Tongue (tissue), 2 donors: ENCODE data around the gene NFX1. TPM values are rescaled to one million over a fixed set of nuclear protein-coding genes. Genes with fewer than 3 reads are reported as not detected.

Experiments
- DNase-seq: peaks from one replicate; pipeline ENCODE4 v3.0.0-alpha.2; 2015
- total RNA-seq: library from RNA; depleted of rRNA; stranded (reverse); fragments of >200 nt; gene quantifications from one replicate; pipeline ENCODE4 v1.2.3, GENCODE V29; 2014

Gene NFX1
- total RNA-seq = 37.1 TPM

DNA sequence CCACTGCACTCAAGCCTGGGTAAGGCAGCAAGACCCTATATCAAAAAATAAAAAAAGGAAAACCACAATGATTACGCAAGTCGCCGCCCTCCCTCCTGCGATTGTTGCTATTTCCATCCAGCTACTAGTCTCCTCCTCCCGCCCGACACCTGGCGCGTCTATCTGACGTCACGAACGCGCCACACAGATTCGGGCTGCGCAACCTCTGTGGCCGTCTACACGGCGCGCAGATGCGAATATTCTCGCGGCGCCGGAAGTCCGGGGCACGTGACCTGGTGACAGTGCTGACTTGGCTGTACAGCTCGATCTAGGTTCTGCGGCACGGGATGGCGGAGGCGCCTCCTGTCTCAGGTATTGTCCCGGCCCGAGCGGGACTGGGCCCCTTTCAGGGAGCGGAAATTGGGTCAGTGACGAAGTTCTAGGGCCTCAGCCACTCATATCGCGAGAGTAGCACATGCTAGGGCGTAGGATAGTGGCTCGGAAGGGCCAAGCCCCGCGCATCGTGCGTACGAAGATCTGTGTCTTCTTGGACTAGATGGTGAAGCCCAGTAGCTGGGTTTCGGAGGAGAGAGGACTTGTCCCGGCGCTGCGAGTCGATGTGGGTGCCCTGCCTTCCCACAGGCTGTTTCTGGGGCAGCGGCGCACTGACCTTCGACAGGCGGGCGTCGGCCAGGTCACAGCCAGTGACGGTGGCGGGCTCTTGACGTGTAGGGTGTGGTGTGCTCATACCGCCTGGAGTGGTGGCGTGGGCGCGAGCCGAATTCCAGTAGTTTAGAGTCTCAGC is at the start of gene NFX1:
Gene NFX1, plus strand, starts transcription at position 270 of the 784 bp plus-strand sequence. Its CDS starts 57 bp downstream, at position 327.
- DNase-seq = peak; percentile 99

DNA sequence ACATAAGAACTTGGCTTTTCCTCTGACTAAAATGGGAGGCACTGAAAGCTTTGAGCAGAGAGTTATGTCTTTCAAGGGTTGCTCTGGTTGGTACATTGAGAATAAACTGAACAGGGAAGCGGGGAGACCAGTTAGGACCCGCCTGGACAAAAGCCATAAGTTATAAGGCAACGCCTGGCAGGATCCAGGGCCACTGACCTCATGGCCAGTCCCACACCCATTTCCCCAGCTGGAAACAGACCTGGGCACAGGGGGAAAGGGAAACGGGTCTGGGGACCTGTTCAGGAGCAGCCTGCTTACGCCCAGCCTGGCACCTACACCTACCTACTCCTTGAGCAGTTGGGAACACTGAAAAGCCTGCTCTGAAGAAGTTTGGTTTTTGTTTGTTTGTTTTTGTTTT is 49.0 kb upstream of the NFX1 start:
- no peak for DNase-seq

DNA sequence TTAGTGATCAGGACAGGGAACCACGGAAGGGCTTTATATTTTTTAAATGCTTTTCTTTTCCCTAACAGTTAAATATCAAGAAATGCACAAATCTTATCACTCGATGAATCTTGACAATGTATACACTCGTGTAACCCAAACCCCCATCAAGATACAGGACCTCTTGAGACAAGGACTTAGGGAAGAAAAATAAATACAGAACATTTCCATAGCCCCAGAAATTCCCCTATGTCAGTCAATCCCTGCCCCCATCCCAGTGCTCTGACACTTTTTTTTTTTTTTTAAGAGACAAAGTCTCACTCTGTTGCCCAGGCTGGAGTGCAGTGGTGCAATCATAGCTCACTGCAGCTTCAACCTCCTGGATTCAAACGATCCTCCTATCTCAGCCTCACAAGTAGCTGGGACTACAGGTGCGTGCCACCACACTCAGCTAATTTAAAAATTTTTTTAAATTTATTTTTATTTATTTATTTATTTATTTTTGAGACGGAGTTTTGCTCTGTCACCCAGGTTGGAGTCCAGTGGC is 47.6 kb upstream of the NFX1 start:
- no peak for DNase-seq

DNA sequence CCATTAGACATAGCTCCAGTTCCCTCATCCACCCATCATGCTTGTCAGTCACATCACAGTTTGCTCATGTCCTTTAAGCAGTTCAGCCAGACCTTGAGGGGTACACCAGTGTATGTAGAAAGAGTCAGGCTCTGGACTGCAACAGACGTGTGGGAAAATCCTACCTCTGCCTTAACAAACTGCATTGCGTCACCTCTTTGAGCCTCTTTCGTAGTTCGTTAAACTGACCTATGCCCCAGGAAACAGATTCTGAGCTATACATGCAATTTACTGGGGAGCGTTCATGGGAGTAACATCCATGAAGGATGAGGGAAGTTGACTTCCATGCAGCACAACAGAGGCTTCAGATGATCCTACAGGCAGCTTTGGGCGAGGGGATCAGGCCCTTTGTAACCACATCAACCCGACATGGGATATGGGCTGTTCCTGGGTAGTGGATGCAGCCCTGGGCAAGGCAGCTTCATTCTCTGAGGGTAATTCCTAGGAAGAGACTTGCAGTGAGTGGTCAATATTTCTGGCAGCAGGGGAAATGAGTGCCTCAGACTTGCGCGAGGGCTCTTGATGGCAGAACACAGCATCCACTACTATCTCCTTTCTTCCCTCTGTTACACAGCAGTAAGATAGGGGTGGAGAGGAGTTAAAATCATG is 46.1 kb upstream of the NFX1 start:
- DNase-seq = no peak

DNA sequence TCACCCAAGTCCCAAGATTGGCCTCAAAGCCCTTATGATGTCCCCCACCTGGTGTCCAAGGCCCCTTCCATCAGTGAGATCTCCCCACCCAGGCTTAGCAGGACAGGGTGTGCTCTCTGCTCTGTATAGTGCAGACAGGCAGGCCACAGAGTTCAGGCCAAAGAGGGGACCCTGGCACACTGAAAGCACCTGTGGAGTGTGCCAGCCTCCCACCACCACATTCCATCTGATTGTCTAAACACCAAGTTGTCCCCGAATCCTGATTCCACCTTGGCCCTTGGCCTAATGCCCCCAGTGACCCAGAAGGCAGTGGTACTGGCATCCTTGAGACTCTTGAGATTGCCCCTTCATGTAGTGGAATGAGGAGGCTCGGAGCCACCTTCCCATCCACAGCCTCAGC is 45.0 kb upstream of the NFX1 start:
- no peak for DNase-seq

DNA sequence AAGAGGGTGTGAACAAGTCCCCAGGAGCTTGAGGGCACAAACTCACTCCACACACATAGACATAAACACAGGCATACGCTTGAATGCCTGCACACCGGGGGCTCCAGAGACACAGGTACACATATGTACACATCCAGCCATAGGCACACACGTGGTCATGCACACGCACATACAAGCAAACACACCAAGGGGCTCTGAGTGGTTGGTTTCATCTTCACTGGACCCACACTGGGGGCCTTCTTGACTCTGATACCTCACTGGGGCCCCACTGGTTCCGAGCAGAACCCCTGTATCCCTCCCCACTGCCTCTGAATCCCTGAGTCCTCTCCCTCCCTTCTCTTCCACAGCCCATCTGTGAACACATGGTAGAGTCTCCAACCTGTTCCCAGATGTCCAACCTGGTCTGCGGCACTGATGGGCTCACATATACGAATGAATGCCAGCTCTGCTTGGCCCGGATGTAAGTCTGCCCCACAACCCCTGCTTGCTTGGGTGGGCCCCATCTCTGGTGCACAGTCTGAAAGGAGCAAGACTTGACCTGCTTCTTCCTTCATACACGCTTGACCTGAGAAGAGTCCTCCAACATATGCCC is 44.0 kb upstream of the NFX1 start:
- no peak for DNase-seq

DNA sequence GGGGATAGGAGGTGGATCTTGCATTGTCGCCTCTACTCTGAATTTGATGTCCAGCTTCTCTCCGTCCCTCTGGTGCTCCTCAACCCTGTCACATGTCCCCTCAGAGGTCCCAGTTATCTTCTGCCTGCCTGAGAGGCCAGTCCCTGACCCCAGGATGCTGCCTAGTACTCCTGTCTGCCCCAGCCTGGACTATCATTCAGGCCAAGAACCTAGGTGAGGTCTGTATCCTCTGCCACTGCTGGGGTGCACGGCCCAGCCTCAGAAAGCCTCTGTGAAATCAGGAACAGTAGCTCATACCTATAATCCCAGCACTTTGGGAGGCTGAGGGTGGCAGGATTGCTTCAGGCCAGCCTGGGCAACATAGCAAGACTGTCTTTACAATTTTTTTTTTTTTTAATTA is 41.7 kb upstream of the NFX1 start:
- no peak for DNase-seq

DNA sequence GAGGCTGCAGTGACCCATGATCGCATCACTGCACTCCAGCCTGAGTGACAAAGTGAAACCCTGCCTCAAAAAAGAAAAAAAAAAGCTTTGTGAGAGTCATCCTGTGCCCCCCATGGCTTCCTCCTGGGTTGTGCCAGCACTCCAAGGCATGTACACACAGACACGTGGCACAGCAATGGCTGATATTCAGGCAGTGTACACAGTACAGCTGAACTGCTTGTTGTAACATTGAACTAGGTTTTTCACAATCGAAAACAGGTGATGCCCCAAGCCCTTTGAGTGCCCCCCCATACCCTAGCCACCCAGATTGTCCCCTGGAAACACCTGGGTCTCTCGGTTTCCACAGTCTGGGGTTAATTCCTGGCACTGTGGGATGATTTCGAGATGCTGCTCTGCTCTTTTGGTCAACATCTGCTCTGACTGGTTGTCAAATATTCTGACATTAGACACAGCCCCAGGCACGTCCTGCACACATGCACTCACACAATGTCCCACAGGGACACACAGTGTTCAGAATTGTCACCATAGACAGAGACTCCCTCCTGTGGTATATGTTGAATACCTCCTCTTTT is 41.1 kb upstream of the NFX1 start:
- DNase-seq = no peak

DNA sequence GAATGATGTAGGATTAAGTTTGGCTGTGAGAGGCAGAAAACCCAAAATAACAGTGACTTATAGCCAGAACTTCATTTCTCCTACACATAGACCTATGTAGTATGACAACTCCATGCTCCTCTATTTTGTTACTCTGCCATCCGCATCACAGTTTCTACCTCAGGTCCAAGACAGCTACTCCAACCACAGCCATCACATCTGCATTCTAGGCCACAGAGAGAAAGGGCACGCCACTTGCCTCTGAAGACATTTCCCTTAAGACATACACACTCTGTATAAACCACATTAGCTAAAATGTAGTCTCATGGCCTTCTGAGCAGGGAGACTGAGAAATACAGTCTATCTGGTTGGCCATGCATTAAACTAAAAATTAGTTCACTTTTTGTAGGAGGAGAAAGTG is 40.3 kb upstream of the NFX1 start:
- DNase-seq = no peak

DNA sequence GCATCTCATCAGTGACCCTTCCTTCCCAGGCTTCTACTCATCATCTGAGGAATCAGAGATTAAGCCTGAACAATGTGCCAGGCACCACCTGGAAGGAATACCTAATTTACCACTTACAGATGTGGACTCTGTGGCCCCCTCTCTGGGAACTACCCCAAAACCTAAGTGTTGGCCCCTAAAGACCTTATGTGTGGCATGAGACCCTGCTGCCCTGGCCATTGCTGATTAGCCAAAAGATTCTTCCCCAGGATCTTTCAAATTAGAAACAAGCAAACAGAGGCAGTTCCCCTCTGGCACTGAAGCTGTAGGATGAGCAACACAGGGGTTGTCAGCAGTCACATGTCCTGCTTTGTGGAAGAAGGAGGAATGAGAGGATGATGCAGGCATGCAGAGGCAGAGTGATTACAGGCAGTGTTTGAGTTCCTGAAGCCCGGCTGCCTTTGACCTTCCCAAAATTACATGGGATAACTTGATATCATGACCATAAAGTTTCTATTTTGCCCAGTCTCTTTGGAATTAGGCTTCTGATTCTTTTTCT is 39.8 kb upstream of the NFX1 start:
- no peak for DNase-seq

DNA sequence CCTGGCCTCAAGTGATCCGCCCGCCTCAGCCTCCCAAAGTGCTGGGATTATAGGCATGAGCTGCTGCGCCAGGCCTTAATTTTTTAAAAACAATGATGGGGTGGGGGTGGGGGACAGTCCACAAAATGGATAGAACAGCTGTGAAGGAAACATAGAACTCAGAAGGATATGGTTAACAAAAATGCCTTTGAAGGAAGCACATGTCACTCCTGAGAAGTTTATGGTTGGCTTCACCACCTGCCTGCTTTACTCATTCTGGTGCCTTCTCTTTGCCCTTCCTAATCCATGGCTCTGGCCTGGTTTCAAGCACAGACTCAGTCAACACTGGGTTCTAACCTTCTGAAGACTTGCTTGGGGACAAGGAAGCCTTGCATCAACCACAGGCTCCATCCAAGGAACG is 36.1 kb upstream of the NFX1 start:
- DNase-seq = no peak

DNA sequence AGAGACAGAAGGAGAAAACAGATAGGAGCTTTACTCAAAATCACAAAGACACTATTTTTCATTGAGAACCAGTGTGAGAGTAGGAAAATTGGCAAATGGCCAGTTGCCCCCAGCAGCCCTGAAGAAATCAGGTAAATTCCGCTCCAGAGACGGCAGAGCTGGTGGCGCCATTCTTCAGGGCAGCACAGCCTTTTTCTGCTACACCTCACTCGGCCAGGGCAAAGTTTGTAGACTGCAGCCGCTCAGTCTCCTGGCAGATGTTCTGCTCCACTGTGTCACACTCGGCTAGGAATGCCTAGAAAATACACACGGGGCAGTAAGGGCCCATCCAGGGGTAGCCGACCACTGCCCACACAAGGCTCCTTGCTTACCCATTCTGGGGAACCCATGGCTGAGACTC is 35.3 kb upstream of the NFX1 start:
- DNase-seq = no peak

DNA sequence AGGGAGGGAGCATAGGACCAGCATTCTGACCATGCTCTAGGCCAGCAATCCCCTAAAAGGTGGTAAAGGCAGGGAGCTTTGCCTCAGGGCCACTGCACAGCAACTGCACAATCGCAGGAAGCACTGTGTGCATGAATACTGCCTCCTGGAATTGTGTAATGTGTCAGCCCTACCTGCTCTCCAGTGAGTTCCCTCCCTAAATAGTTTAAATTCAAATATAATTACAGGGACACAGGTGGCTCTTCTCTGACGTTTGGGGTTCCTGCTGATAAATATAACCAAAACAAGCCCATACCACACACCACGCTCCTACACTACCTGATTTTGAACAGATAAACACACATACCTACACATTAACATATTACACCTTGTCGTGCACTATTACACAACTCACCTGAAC is 34.8 kb upstream of the NFX1 start:
- no peak for DNase-seq

DNA sequence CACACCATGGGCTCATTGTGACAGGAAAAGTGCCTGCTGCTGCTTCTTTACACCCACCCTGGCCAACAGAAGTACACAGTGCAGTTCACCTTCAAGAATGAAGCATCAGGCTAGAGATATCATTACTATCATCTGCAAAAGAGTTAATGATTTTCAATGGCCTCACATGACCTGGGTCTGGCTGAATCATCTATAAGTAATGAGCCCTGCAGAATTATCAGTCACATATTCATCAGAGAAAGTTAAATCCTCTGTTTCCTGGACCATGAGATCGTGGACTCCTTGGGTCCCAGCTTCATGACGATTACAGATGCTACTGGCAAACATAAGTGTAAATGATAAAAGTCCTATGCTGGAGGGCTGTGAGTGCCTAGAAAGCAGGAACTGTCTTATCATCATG is 34.1 kb upstream of the NFX1 start:
- DNase-seq = no peak

DNA sequence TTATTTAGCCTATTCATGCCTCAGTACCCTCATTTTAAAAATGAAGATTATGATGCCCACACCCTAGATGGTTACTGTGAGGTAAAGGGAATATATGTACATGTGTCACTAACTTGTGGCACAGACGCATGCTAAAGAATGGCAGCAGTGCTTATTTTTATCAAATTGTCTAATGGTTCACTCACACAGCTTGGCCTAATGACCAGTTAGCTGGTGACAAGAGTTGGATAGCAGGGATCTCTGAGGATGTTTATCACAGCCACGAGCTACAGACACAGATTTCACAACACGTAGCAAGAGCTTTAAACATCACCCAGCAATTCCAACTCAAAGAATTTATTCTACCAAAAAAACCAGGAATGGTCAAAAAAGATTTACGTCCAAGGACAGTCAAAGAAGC is 33.0 kb upstream of the NFX1 start:
- DNase-seq = no peak

DNA sequence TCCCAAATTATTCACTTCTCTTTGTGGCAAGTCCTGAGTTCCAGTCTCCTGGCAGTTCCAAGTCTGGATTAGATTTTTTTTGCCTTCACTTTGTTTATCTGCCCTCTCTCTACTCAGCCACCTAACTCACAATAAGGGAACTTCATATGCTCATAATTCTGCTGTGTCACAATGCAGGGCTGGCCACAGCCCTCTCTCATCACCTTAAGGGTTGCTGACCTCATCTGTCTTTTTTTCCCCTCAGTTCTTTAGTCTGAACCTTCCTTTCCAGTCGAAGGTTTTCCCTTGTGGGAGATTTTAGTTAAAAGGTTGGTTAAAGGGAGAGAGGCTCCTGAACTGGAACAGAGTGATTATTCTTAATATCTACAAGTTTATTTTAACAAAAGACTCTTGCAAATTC is 29.9 kb upstream of the NFX1 start:
- DNase-seq = no peak

DNA sequence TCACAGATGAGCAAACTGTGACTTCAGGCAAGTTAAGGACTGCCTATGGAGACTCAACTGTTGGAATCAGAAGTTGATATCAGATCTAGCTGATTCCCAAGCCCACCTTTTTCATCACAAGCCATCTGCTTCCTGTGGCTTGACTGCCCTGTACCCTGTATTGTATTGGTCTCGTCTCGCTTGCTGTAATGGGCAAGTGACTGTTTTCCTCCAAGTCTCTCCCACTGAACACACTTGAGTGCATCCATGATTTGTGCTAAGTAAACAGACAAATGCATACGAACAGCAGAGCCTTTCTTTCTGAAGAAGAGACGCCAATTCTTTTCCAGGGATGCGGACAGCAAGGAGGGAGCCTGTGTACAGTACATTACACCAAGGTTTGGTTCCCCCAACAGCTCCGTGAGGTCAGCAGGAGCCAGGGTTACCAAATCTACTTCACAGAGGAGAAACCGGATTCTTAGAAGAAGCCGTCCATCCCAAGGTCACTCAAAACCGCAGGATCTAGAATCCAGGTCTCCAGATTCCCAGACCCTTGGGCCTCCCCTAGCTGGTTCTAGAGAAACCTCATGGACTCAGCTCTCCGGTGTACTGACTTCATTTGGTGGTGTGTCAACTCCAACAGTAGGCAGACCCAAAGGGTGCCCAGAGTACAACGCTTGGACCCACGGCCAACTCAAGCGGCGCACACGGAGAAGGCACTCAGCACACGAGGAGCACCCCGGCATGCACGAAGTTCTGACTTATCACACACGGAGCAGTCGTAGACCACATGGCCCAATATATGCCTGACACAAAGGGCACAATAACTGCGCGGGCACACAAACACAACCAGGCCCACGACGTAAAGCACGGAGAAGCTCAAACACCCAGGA is 26.9 kb upstream of the NFX1 start:
- DNase-seq = no peak

DNA sequence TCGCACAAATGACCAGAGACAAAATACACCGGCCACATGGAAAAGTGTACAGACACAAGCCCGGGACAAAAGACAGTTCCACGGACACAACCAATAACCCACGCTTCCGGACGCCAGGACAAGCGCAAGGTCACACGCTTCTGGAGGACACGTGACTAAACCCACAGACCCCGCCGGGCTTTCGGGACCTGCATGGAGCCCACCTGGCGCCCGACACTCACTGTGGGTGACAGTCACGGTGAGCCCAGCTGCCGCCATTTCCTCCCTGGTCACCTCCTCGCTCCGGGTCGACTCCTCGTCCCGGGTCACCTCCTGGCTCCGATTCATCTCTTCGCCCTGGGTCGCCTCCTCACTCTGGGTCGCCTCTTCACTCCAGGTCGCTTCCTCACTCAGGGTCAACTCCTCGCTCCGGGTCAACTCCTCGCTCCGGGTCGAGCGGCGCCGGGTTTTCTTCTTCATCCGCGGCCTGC is 26.3 kb upstream of the NFX1 start:
- peak; percentile 62 for DNase-seq

DNA sequence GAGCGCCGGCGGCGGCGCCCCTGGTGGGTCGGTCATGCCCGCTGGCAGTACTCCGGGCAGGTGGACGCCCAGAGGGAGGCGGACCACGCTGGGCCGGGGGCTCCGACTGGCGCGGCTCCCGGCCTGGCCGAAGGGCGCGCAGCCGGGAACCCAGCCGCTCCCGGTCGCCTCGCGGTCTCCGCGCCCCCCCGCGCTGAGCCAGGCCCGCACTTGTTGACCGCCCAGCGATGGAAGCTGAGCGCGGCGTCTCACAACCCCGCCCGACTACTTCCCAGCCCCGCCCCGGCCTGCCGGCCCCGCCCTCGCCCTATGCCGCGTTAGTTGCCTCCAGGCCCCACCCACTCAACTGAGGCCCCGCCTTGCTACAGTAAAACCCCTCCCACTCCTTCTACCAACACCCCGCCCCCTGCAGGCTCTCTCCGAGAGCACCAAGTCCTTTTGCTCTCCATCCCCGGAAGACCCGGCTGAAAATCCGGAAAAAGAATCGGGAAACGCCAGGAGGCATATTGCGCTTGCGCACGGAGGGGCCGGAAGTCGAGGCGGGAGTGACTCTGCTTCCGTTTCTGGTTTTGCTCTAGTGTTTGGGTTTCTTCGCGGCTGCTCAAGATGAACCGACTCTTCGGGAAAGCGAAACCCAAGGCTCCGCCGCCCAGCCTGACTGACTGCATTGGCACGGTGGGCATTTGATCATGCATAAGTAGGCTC is 25.7 kb upstream of the NFX1 start, which contains the start of the genes BAG1 and CHMP5:
Gene BAG1, minus strand, starts transcription at position 236 of the 705 bp plus-strand sequence.
Gene CHMP5, plus strand, starts transcription at position 577 of the 705 bp plus-strand sequence. Its CDS starts 30 bp downstream, at position 607.
- peak; percentile 100 for DNase-seq

DNA sequence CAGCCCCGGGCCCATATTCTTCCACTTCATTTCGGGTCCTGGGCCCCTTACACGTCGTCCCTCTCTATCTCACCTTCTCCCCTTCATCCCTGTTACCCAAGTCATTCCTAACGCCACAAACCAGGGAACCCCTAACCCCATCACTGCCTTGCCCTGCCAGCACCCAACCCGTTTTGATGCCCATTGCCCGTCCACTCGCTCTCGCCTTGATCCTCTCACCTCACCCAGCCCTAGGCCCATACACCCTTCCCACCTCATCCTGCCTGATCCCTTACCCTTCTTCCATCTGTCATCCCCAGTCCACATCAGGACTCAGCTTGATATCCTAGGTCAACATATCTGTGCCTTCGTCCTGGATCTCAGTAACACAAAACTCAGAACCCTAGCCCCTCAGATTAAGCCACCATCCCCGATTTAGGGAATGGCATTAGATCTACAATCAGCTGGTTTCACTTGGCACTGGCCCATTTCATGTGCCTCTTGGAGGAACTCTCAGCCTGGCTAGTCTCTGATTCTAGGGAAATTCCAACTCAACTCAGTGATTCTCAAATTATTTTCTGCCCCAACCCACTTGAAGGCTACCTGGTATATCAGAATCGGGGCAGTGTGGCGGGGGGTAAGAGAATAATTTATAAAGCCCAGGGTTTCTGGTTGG is 25.0 kb upstream of the NFX1 start:
- no peak for DNase-seq
